AG04449 (cell line): Measurements from ENCODE around the gene SNX11.

Experiments
- CTCF ChIA-PET: fragments of 350-600 bp; formaldehyde crosslinking; extraction: SDS; loops from one replicate; lab custom pipeline; 2021; ENCODE audit warnings: antibody characterized with exemption; lab: Yijun Ruan, JAX
- POLR2A ChIA-PET: fragments of 400-600, 350-600 bp; formaldehyde crosslinking; extraction: SDS; loops from one replicate; lab custom pipeline; 2020; ENCODE audit warnings: antibody characterized with exemption, inconsistent platforms; lab: Yijun Ruan, JAX
- DNase-seq: peaks from one replicate; pipeline ENCODE4 v3.0.0-alpha.2; 2010; ENCODE audit warnings: low read depth, low spot score
- H3K4me3 ChIP-seq: 2 replicates; pipeline ENCODE4 v1.5.1; 2011; ENCODE audit warnings: low read depth, mild to moderate bottlenecking, control low read depth, low read length
- TF ChIP-seq, protein P1 (sequence below): IDR thresholded peaks from one replicate; pipeline ENCODE4 v1.5.1; 2011; ENCODE audit warnings: mild to moderate bottlenecking, moderate library complexity, low read length, control low read depth, inconsistent platforms; ENCODE audit not compliant: insufficient read depth; ENCODE audit errors: missing control alignments

Gene SNX11

GRCh38 chr17:48113201-48113676 is 5.7 kb downstream of the SNX11 start:
- TF ChIP-seq, protein P1, sequence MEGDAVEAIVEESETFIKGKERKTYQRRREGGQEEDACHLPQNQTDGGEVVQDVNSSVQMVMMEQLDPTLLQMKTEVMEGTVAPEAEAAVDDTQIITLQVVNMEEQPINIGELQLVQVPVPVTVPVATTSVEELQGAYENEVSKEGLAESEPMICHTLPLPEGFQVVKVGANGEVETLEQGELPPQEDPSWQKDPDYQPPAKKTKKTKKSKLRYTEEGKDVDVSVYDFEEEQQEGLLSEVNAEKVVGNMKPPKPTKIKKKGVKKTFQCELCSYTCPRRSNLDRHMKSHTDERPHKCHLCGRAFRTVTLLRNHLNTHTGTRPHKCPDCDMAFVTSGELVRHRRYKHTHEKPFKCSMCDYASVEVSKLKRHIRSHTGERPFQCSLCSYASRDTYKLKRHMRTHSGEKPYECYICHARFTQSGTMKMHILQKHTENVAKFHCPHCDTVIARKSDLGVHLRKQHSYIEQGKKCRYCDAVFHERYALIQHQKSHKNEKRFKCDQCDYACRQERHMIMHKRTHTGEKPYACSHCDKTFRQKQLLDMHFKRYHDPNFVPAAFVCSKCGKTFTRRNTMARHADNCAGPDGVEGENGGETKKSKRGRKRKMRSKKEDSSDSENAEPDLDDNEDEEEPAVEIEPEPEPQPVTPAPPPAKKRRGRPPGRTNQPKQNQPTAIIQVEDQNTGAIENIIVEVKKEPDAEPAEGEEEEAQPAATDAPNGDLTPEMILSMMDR = no peak
- H3K4me3 ChIP-seq = no peak overlapping the region
- CTCF ChIA-PET = interaction anchor here (0.7 to 3.2 kb wide), 5 partner anchors 15 to 102 kb away, joined by 4 to 8 read pairs (median 5); no protein-coding TSS in a partner anchor
- POLR2A ChIA-PET = no interaction called here
- no peak for DNase-seq

GRCh38 chr17:48121923-48122664 is 14.5 kb downstream of the SNX11 start:
- POLR2A ChIA-PET = interaction anchor here (1.1 kb wide), 1 partner anchor 14 kb away, joined by 4 read pairs; the partner anchor contains the start of gene SNX11
- CTCF ChIA-PET = interaction anchor here (0.8 to 2.5 kb wide), 6 partner anchors 9 to 104 kb away, joined by 3 to 11 read pairs (median 4); no protein-coding TSS in a partner anchor
- DNase-seq = no peak
- TF ChIP-seq, protein P1 = no peak
- H3K4me3 ChIP-seq = no peak overlapping the region

DNA sequence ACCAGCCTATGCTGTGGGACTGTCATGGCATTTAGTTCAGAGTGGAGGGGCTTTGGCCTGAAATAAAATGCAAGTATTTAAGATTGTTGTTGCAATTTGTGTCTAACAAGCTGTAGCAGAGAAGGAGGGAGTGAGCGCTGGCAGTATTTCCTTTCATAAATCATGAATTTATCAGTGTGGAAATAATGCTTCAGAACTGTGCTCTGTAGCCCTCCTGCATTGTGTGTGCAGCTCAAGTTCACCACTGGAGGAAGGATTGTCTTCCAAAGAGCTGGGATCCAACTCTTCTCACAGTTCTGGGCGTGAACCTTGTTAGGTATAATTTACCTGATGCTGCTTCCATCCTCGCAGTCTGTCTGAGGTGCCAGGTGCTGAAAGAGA is 15.1 kb downstream of the SNX11 start:
- no peak overlapping the region for H3K4me3 ChIP-seq
- ChIA-PET CTCF (interaction anchor here (0.9 to 2.5 kb wide), 4 partner anchors 8 to 97 kb away, joined by 4 to 14 read pairs (median 8); no protein-coding TSS in a partner anchor), POLR2A (interaction anchor here (1.2 kb wide), 1 partner anchor 97 kb away, joined by 3 read pairs; no protein-coding TSS in a partner anchor)
- DNase-seq = no peak
- TF ChIP-seq, protein P1 = no peak

- ChIA-PET POLR2A (interaction anchor here (1.2 kb wide), 1 partner anchor 98 kb away, joined by 3 read pairs; no protein-coding TSS in a partner anchor), CTCF (interaction anchor here (0.9 to 2.5 kb wide), 7 partner anchors 8 to 98 kb away, joined by 3 to 14 read pairs (median 4); no protein-coding TSS in a partner anchor)
- TF ChIP-seq, protein P1 = no peak
Measured at GRCh38 chr17:48123111-48123510, 15.5 kb downstream of the SNX11 start.

DNA sequence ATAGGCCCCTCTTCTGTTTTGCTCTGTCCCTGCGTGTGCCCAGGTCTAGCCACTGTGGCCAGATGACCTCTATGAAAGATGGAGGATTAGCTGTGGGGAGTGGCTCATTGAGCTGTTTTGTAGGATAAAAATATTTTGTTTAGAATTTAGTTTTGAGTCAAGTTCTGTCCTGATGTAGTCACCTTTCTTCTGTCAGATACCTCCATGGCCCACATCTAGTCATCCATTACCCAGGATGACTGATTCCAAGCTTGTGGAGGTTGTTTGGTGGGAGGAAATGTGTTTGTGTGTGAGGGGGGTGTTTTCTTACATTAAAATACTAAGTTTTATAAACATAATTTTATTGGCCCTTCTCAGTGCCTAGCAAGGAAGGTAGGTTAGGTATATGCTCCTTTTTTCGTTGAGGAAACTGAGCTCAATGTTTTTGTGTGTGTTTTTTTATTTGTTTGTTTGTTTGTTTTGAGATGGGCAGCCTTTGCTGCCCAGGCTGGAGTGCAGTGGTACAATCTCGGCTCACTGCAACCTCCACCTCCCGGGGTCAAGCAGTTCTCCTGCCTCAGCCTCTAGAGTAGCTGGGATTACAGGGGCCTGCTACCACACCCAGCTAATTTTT is 16.3 kb downstream of the SNX11 start:
- TF ChIP-seq, protein P1 = no peak
- ChIA-PET POLR2A (interaction anchor here (1.2 kb wide), 1 partner anchor 99 kb away, joined by 3 read pairs; no protein-coding TSS in a partner anchor), CTCF (interaction anchor here (0.7 to 2.3 kb wide), 12 partner anchors 9 to 283 kb away, joined by 3 to 14 read pairs (median 4); partner anchors contain the start of gene SCRN2)
- H3K4me3 ChIP-seq = no peak overlapping the region
- DNase-seq = no peak

More at GRCh38 chr17:48123111-48123510, 15.5 kb downstream of the SNX11 start:
- DNase-seq = no peak
- no peak overlapping the region for H3K4me3 ChIP-seq
